ENCODE measurements around the gene FBXO38.

The FBXO38 gene

DNA sequence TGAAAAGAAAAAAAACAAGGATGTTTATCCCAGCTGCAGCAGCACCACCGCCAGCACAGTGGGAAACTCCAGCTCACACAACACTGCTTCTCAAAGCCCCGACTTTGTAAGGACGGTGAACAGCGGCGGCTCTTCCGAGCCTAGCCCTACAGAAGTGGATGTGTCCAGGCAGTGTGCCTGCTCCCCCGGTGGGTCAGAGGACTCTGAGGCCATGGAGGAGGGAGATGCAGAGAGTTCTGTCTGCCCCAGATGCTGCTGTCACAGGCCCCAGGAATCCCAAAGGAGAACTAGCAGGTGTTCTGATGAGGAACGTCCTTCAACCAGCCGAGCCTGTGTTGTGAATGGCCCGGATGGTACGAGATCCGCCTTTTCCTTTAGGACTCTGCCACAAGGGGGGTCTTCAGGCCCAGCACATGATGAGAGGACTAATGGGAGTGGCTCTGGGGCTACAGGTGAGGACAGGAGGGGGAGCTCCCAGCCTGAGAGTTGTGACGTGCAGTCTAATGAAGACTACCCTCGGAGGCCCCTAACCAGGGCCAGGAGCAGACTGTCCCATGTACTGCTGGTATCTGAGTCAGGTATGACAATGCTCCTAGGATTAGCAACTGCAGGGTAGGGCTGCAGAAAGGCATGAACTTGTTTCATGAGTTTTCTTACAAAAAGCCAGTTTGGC, 43.7 kb downstream of the FBXO38 start:
- no peak overlapping the region for H3K4me3 ChIP-seq (ENCODE audit: low read length)
- no peak for TF ChIP-seq ZNF274 (IDR thresholded peaks at IDR 0.05; ENCODE audit: low read depth, low read length)

DNA sequence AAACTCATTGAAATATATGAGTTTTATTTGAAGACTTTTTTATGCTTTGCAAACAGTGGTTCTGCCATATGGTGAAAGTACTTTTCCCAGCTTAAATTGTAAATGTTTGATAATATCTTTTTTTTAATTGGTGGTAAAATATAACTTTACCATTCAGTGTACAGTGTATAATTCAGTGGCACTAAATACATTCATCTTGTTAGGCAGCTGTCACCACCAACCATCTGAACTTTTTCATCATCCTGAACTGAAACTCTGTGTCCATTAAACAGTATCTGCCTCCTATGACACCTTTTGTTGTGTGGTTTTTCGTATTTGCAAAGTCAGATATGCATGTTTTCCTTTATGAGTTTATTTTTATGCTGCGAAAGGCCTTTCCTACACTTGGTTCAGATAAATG, 45.1 kb downstream of the FBXO38 start:
- no peak overlapping the region for H3K4me3 ChIP-seq (ENCODE audit: low read length)
- no peak for TF ChIP-seq ZNF274 (IDR thresholded peaks at IDR 0.05; ENCODE audit: low read depth, low read length)

DNA sequence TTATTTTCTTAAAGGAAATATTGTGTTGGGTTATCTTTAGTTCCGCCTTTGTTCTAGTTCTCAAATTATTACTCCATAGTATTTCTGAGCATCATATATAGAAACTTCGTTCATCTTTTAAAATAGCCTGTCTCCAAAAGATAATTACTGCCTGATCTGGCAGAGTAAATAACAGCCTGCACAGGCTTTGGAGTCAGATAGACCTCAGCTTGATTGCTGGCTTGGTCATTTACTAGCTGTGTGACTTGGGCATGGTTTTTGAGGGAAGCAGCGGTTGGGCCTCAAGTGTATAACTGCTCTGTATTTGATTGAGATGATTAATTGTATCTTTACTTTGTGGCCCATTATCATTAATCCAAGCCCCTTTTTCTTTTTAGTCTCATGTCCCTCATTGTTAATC, 50.1 kb downstream of the FBXO38 start:
- no peak overlapping the region for H3K4me3 ChIP-seq (ENCODE audit: low read length)
- no peak for TF ChIP-seq ZNF274 (IDR thresholded peaks at IDR 0.05; ENCODE audit: low read depth, low read length)

DNA sequence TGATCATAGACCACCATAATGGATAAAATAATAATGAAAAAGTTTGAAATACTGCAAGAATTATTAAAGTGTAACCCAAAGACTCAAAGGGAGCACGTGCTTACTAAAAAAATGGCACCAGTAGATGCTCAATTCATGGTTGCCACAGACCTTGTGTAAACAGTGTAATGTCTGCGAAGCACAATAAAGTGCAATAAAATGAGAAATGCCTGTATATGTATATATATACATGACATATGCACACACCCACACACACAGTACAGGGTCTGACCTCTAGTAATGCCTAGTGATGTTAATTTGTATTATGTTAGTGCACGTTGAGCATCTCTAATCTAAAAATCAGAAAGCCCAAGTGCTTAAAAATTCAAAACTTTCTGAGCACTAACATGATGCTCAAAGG, 52.3 kb downstream of the FBXO38 start:
- TF ChIP-seq ZNF274 (IDR thresholded peaks at IDR 0.05; ENCODE audit: low read depth, low read length), result no peak
- no peak overlapping the region for H3K4me3 ChIP-seq (ENCODE audit: low read length)

DNA sequence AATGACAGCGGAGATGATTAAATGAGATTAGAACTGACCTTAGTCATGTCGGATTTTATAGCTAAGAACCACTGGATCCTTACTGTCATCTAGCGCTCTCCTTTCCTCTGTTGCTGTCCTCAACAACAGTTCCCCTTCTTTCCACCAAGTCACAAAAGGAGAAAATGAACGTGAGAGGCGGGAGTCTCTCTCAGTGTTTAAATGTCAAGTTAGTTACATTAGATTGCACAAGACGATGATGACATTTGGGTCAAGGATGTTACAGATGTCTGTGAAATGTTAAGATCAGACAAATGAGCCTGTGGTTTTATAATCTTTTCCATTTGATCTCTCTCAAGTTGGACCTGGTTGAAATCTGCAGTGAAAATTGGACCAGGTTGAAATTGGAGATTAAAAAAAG, 53.5 kb downstream of the FBXO38 start:
- no peak for TF ChIP-seq ZNF274 (IDR thresholded peaks at IDR 0.05; ENCODE audit: low read depth, low read length)
- no peak overlapping the region for H3K4me3 ChIP-seq (ENCODE audit: low read length)

DNA sequence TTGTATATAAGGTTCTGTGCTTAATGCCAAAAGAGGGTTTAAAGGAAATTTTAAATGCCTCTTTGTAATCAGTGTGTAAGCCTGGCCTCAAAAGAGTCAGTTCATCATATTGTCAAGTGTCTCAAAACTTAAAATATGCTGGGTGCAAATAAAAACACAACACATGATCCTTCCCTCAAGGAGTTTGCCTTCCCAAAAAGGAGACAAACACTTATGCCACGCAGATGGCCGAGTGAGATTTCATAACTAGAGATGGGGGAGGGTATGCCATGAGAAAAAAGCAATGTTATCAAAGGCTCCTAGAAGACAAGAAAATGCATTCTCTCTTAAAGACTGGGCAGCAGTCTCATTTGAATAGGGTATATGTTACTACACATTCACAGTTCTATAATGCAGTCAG, 55.2 kb downstream of the FBXO38 start:
- no peak overlapping the region for H3K4me3 ChIP-seq (ENCODE audit: low read length)
- TF ChIP-seq ZNF274 (IDR thresholded peaks at IDR 0.05; ENCODE audit: low read depth, low read length), result no peak

DNA sequence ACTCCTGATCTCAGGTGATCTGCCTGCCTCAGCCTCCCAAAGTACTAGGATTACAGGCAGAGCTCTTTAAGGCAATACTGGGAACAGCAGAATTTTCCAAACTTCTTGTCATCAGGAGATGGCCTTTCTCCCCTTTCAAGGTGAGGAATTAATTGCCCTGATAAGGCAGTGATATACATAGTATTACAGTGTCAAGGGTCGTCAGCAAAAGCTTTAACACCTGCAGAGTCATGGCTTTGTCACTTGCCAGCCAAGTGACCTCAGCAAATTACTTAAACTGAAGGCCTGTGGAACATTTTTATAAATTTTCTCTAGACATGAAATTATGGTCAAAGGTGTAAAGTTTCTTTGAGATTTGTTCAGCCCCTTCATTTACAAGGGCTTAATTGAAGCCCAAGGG, 59.5 kb downstream of the FBXO38 start:
- H3K4me3 ChIP-seq (ENCODE audit: low read length), result no peak overlapping the region
- TF ChIP-seq ZNF274 (IDR thresholded peaks at IDR 0.05; ENCODE audit: low read depth, low read length), result no peak

DNA sequence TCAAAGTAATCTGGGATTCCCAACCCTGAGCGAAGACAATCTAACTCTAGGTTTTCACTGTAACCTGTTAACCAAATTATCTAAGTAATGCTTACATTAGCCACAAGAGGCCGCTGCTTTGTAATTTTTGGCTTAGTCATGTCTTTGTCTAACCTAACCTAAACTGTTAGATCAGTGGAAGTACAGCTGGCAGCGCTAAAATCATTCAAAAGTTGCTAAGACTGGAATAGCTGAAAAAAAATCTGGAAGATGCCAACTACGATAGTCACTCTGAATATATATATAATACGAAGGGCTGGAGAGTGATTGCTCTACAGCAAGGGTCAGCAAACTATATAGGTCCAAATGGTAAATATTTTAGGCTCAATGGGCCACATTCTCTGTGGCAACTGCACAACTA, 60.2 kb downstream of the FBXO38 start:
- no peak for TF ChIP-seq ZNF274 (IDR thresholded peaks at IDR 0.05; ENCODE audit: low read depth, low read length)
- no peak overlapping the region for H3K4me3 ChIP-seq (ENCODE audit: low read length)

DNA sequence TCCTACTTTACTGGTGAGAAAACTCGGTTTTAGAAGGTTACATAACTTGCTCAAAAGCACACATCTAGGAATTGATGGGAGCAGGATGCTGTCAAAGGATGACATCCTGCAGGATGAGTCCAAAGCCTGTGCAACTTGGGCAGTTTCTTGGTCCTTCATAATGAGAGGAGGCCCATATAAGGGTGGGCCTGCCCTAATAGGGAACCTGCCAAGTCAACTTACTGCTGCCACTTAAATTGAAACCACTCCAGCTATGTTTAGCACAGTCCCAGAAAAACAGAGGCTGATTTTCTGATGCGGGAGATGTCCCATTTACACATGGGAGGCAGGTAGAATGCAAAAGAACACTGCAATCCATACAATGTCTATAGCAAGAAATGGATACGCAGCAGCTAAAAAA, 61.8 kb downstream of the FBXO38 start:
- no peak for TF ChIP-seq ZNF274 (IDR thresholded peaks at IDR 0.05; ENCODE audit: low read depth, low read length)
- no peak overlapping the region for H3K4me3 ChIP-seq (ENCODE audit: low read length)

DNA sequence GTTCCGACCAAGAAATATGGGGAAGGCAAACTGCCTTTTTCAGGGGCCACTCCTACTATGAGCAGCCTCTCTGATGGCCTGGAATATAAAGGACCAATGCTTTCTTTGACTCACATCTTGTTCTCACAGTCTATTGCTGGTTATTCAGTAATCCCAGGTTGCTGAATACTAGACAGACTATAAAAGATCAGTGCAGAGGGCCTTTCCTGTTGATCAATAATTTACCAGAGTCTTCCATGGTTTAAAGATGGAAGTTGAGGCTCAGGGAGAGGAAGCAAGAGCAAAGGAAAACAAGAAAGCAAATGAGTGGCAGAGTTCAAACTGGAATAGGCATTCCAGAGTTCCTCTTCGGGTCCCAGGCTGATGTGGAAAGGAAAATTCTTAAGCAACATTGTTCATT, 62.9 kb downstream of the FBXO38 start:
- no peak for TF ChIP-seq ZNF274 (IDR thresholded peaks at IDR 0.05; ENCODE audit: low read depth, low read length)
- H3K4me3 ChIP-seq (ENCODE audit: low read length), result no peak overlapping the region

DNA sequence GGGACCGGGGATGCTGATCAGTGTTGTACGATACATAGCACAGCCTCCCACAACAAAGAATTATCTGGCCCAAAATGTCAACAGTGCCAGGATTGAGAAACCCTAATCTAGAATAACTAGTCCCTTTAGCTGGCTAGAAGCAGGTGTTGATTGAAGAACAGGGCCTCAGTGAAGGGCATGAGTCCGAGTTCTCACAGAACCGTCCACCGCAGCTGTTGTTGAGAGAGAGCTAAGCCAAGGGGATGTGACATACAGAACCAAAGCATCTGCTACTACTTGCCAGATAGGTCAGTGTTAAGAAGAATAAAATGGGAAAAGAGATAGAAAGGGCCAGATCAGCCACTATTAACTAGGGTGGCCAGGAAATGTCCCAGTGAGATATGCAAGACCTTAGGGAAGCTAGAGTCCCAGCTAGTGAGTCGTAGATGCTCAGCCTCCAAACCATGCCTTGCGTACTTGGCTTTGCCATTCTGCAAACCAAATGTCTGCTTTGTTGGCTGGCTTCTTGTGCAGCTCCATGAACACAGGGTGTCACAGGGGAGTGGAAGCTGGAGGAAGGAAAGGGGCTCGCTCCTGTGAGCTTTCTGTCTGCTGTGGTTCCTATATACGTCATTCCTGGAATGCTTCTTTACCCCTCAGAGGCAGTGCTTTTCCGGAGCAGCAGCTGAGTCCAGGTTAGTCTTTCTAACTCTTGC, 68.9 kb downstream of the FBXO38 start:
- TF ChIP-seq ZNF274 (IDR thresholded peaks at IDR 0.05; ENCODE audit: low read depth, low read length), result no peak
- no peak overlapping the region for H3K4me3 ChIP-seq (ENCODE audit: low read length)

DNA sequence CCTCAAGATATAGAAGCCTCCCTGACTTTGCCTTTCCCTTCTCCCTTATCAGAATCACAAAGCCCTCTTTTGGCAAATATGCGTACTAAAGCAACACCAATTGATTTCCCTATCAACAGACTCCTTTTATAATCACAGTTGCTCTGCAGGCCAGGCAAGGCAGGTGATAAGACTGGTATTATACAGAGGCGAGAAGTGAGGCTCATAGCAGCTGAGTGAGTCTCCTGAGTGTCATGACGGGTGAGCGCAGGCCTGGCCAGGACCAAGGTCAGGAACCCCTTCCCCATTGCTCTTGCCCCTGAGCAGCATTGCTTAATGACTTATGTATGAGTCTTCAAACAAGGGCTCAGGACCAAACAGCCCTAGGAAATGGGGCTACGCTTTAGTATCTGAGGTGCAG, 70.8 kb downstream of the FBXO38 start:
- H3K4me3 ChIP-seq (ENCODE audit: low read length), result no peak overlapping the region
- TF ChIP-seq ZNF274 (IDR thresholded peaks at IDR 0.05; ENCODE audit: low read depth, low read length), result no peak

DNA sequence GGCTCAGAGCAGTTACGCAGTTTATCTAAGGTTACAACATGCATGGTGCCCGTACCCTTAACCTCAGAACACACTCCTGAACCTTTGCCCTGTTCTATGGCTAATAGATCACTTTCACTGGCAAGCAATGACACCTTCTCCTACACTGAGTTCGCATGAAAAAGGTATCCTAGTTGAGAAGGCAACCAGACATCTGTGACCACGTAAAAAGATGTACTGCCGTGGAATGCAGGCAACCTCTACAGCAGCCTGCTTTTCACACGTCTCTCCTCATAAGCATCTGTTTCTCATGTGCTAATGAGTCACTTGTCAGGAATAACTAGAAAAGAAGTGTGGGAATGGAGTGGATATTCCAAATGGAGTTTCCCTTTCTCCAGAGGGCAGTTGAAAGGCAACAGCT, 71.4 kb downstream of the FBXO38 start:
- TF ChIP-seq ZNF274 (IDR thresholded peaks at IDR 0.05; ENCODE audit: low read depth, low read length), result no peak
- no peak overlapping the region for H3K4me3 ChIP-seq (ENCODE audit: low read length)

DNA sequence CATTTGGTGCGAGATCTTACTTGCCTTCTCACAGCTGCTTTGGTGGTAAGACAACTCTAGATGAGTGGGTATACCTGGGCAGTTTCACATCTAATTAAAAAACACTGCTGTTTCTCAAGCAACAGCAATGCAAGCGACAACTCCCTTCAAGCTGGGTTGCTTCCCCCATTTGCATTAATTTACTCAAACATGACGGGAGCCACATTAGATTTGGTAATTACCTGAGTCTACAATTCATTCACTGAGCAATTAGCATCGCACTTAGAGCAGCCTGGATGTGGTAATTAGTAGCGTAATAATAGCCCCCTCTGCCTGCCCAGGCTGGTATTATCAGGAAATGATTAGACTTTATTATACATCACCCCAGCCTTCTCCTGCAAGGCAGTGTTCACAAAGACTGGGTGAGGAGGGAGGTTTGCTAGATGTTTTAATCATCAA, 73.4 kb downstream of the FBXO38 start:
- TF ChIP-seq ZNF274 (IDR thresholded peaks at IDR 0.05; ENCODE audit: low read depth, low read length), result no peak
- H3K4me3 ChIP-seq (ENCODE audit: low read length), result no peak overlapping the region

DNA sequence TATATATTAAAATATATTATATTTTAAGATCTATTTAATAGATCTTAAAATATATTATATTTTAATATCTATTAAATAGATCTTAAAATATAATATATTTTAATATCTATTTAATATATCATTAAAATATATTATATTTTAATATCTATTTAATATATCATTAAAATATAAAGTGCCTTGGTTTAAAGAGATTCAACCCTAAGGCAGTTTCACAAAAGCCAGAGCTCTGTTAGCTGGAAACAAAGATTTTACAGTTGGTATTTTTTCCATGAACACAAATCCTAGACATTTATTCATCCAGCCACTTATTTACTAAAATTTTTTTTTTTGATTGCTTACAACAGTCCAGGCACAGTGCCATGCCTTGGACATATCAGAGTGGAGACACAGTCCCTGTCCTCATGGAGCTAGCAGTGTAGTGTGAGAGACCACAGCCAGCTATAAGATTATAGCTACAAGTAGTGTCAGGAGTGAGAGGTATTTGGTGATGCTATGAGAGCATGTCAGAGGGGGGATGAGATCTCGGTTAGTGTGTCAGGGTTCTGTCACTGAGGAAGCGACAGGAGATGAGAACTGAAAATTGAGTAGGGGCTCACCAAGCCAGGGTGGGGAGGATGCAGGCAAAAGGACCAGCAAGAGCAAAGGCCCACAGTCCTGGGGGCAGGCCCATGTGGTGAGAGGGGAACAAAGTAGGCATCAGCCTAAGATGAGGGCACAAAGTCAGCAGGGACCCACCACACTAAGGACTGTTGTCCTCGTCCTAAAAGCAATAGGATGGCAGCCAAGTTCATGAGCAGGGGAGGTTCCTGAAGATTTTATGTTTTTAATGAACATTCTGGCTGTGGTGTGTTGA, 74.5 kb downstream of the FBXO38 start:
- no peak for TF ChIP-seq ZNF274 (IDR thresholded peaks at IDR 0.05; ENCODE audit: low read depth, low read length)
- H3K4me3 ChIP-seq (ENCODE audit: low read length), result no peak overlapping the region
